Subcutaneous adipose tissue (tissue), 4 donors: ENCODE measurements around the gene C7orf25. TPM values are rescaled to one million over a fixed set of nuclear protein-coding genes. Genes with fewer than 3 reads are reported as not detected.

Experiments
- total RNA-seq, 4 donors: library from RNA; depleted of rRNA; stranded (reverse); fragments of >200 nt; gene quantifications; one replicate each; pipeline ENCODE4 v1.1.0, GENCODE V29; 2016
- TF ChIP-seq, protein P1 (sequence below): fragments of 450-650 bp; IDR thresholded peaks from one replicate; pipeline ENCODE4 v1.5.1; 2016; ENCODE audit warnings: low read depth, mild to moderate bottlenecking, control low read depth, antibody characterized with exemption, moderate library complexity

The C7orf25 gene
- total RNA-seq, 4 donors from 2014 or later, result 8.8 to 15.1 (median 12.1) TPM

DNA sequence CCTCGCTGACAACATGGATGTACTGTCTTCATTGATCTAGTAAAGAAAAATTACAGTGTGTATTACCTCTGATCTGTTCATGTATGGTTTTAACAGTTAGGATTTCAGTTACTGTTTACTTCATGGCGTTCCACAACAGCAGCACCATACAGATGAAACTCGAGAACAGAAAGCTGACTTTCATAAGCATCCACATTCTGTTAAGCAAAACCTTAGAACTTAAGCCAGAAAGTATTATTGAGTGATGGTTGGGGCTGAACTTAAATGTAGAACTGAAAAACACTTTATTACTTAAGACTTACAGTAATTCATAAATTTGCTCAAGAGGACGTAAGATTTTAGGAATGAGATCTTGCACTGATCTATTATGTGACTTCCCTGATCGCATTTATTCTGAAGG is 24.0 kb upstream of the C7orf25 start:
- TF ChIP-seq, protein P1, sequence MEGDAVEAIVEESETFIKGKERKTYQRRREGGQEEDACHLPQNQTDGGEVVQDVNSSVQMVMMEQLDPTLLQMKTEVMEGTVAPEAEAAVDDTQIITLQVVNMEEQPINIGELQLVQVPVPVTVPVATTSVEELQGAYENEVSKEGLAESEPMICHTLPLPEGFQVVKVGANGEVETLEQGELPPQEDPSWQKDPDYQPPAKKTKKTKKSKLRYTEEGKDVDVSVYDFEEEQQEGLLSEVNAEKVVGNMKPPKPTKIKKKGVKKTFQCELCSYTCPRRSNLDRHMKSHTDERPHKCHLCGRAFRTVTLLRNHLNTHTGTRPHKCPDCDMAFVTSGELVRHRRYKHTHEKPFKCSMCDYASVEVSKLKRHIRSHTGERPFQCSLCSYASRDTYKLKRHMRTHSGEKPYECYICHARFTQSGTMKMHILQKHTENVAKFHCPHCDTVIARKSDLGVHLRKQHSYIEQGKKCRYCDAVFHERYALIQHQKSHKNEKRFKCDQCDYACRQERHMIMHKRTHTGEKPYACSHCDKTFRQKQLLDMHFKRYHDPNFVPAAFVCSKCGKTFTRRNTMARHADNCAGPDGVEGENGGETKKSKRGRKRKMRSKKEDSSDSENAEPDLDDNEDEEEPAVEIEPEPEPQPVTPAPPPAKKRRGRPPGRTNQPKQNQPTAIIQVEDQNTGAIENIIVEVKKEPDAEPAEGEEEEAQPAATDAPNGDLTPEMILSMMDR, result no peak

- TF ChIP-seq, protein P1, result no peak
Measured at GRCh38 chr7:42934291-42934690, 22.4 kb upstream of the C7orf25 start.

DNA sequence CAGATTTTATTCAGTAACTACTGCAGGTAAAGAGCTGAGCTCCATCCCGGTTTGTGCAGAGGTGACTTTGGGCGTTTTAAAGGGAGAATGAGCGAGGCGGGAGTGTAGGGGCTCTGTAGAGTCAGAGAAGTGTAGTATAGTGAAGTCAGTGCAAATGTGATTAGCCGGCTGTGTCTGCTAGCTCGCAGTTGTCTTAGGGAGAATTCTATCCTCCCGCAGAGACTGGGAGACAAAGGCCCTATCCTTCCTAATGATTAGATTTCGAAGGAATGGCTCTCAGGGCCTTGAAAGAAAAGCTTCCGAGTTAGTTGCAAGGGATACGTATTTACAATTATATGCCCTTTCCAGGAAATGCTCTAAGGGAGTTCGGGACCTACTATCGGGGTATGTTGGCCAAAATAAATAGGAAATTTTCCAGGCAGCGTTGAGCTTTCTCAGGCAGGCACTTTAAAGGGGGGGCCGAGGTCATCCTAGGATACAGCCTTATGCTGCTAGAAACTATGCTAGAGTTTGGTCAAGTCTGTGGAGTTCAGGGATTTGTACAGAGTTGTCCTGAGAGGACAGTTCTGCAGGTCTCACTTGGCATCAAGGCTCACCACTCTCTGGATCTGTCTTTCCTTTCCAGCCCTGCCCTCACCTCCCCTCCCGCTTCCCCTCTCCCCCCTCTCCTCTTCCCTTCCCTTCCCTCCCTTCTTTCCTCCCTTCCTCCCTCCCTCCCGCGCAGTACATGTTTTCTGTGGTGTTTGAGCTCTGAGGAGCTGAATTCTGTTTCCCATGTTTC is 21.1 kb upstream of the C7orf25 start:
- TF ChIP-seq, protein P1, result no peak

DNA sequence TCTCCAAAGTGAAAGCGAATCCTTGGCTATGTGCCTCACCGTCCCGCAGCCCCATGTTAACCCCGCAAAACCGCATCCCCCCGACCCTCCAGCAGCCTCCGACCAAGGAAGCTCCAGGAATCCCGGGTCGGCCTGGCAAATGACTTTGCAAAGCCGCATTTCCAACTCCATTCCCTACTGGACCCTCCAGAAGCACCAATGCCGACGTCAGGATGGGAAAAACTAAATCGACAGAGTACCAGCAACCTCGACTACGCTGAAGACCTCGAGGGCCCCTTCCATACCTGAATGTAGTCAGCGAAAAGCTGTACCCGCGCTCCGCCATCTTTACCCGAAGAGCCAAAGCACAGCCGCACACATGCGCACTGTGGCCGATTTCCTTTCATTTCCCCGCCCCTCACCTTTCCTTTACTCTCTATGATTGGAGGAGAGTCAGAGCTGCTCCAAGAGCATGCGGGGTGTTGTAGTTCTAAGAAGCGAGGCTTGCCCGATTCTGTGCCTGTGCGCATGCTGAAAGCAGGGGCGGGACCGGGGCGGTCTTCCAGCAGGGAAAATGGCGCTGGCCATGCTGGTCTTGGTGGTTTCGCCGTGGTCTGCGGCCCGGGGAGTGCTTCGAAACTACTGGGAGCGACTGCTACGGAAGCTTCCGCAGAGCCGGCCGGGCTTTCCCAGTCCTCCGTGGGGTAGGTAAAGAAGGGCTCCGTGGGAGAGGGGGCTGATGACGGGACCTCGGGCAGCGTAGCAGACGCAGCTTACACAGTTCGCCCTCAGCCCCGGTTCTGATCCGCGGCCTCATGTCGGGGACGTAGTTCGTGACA is 20.2 kb upstream of the C7orf25 start, which contains the start of the genes MRPL32 and PSMA2:
Gene MRPL32, plus strand, starts transcription at position 543 of the 818 bp plus-strand sequence. Its CDS starts 11 bp downstream, at position 554.
Gene PSMA2, minus strand, starts transcription at position 341 of the 818 bp plus-strand sequence. Its CDS starts 16 bp downstream, at position 325.
- TF ChIP-seq, protein P1, result no peak

GRCh38 chr7:42931447-42931833 is 19.6 kb upstream of the C7orf25 start:
- TF ChIP-seq, protein P1, result no peak

GRCh38 chr7:42930889-42931288 is 19.0 kb upstream of the C7orf25 start:
- TF ChIP-seq, protein P1, result no peak

DNA sequence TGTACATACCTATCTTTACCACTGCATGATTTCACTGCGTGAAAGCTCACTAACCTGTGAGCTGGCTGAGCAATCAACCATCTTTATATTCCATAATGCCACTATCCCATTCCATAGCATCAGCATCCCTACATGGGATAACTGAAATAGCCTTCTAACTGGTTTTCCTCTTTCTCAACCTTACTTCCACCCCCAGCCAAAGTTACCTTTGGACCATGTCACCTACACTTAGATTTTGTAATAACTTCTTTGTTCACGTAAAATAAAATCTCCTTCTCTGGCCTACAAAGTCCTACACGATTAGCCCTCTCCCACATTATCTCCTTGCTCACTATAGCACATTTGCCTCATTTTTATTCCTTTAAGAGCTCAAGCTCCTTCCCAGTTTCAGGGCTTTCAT is 17.6 kb upstream of the C7orf25 start:
- TF ChIP-seq, protein P1, result no peak
